Stimulated activated naive CD8-positive, alpha-beta T cell treated with anti-CD3 and anti-CD28 coated beads, Interleukin-15, amount 100 ng/mL, for 72 hours (primary cell): ENCODE measurements around the gene PTGES.
A peak's percentile ranks its signal among the peaks of the same experiment; 100 is the strongest.
"Not testable (repeated sequence)": the region's sequence is repeated elsewhere in the genome, so short reads cannot be mapped to it uniquely, and the experiment has no call there.

Experiments
- ATAC-seq: fragments of 150-1000 bp; cut with Tn5 transposase; 2 replicates; pipeline ENCODE4 v1.10.0; 2021; ENCODE audit warnings: mild to moderate bottlenecking, moderate library complexity
- DNase-seq, 2 donors: peaks; one replicate each; pipeline ENCODE4 v3.0.0; 2021 to 2022
- H3K27ac Mint-ChIP-seq, 2 donors: one replicate each; pipeline ENCODE4 v1.8.0; 2022; ENCODE audit warnings: mild to moderate bottlenecking in 2 of 2, mixed read lengths in 2 of 2, moderate library complexity in 2 of 2
- H3K27me3 Mint-ChIP-seq: one replicate; pipeline ENCODE4 v1.8.0; 2022; ENCODE audit warnings: mixed read lengths
- H3K4me1 Mint-ChIP-seq: one replicate; pipeline ENCODE4 v1.8.0; 2022; ENCODE audit warnings: mild to moderate bottlenecking, mixed read lengths
- H3K4me3 Mint-ChIP-seq, 2 donors: one replicate each; pipeline ENCODE4 v1.8.0; 2022; ENCODE audit warnings: mild to moderate bottlenecking in 2 of 2, mixed read lengths in 2 of 2, moderate library complexity in 1 of 2
- H3K9me3 Mint-ChIP-seq, 2 donors: one replicate each; pipeline ENCODE4 v1.8.0; 2022; ENCODE audit warnings: mixed read lengths in 2 of 2

Gene PTGES

GRCh38 chr9:129759804-129760502 is 7.1 kb upstream of the PTGES start:
- H3K9me3 Mint-ChIP-seq, result no peaks in the 10 kb centered on the region

GRCh38 chr9:129759319-129759718 is 6.5 kb upstream of the PTGES start:
- Mint-ChIP-seq H3K27ac (no peak overlapping the region), H3K4me1 (peaks cover 17% of the 10 kb centered on the region), H3K27me3 (peaks cover 11% of the 10 kb centered on the region), H3K9me3 (no peaks in the 10 kb centered on the region), H3K4me3 (no peak overlapping the region)
- DNase-seq (no peak), ATAC-seq (no peak)

More at GRCh38 chr9:129759804-129760502, 7.1 kb upstream of the PTGES start:
- Mint-ChIP-seq H3K27ac (no peak overlapping the region), H3K4me3 (no peak overlapping the region), H3K4me1 (peaks cover 17% of the 10 kb centered on the region), H3K27me3 (peaks cover 9% of the 10 kb centered on the region)
- ATAC-seq, result no peak
- no peak for DNase-seq

GRCh38 chr9:129757045-129757444 is 4.2 kb upstream of the PTGES start:
- Mint-ChIP-seq H3K4me1 (peaks cover 30% of the 10 kb centered on the region), H3K27me3 (peaks cover 29% of the 10 kb centered on the region), H3K27ac (no peak overlapping the region), H3K4me3 (no peak overlapping the region), H3K9me3 (no peaks in the 10 kb centered on the region)
- ATAC-seq (no peak), DNase-seq (no peak)

GRCh38 chr9:129756191-129756590 is 3.3 kb upstream of the PTGES start:
- H3K4me1 Mint-ChIP-seq, result peaks cover 33% of the 10 kb centered on the region
- DNase-seq, result no peak

GRCh38 chr9:129755151-129755550 is 2.3 kb upstream of the PTGES start:
- peaks cover 33% of the 10 kb centered on the region for H3K4me1 Mint-ChIP-seq
- DNase-seq, result no peak
- no peak overlapping the region for H3K27ac Mint-ChIP-seq

More at GRCh38 chr9:129756191-129756590, 3.3 kb upstream of the PTGES start:
- H3K9me3 Mint-ChIP-seq, result no peaks in the 10 kb centered on the region
- H3K27me3 Mint-ChIP-seq, result peaks cover 29% of the 10 kb centered on the region
- H3K4me3 Mint-ChIP-seq, result no peak overlapping the region
- no peak overlapping the region for H3K27ac Mint-ChIP-seq
- no peak for ATAC-seq

GRCh38 chr9:129751841-129752801 is 721 bp downstream of the PTGES start:
- Mint-ChIP-seq H3K27ac (no peak overlapping the region), H3K4me1 (peaks cover 26% of the 10 kb centered on the region), H3K27me3 (peaks cover 20% of the 10 kb centered on the region), H3K4me3 (peak overlapping the region; percentile 64 to 76), H3K9me3 (no peaks in the 10 kb centered on the region)
- ATAC-seq, result no peak
- no peak for DNase-seq

More at GRCh38 chr9:129755151-129755550, 2.3 kb upstream of the PTGES start:
- no peaks in the 10 kb centered on the region for H3K9me3 Mint-ChIP-seq
- no peak overlapping the region for H3K4me3 Mint-ChIP-seq
- ATAC-seq, result no peak
- peaks cover 29% of the 10 kb centered on the region for H3K27me3 Mint-ChIP-seq

GRCh38 chr9:129750013-129750638 is 2.7 kb downstream of the PTGES start:
- no peak for DNase-seq

GRCh38 chr9:129749575-129749974 is 3.3 kb downstream of the PTGES start:
- H3K4me1 Mint-ChIP-seq, result peaks cover 22% of the 10 kb centered on the region
- no peak for ATAC-seq
- H3K4me3 Mint-ChIP-seq, result no peak overlapping the region
- peaks cover 20% of the 10 kb centered on the region for H3K27me3 Mint-ChIP-seq
- no peak for DNase-seq
- H3K27ac Mint-ChIP-seq, result peak overlapping the region; percentile 12 to 72
- H3K9me3 Mint-ChIP-seq, result no peaks in the 10 kb centered on the region

More at GRCh38 chr9:129750013-129750638, 2.7 kb downstream of the PTGES start:
- ATAC-seq, result no peak
- H3K27me3 Mint-ChIP-seq, result peaks cover 20% of the 10 kb centered on the region
- no peaks in the 10 kb centered on the region for H3K9me3 Mint-ChIP-seq
- no peak overlapping the region for H3K4me3 Mint-ChIP-seq
- H3K4me1 Mint-ChIP-seq, result peaks cover 22% of the 10 kb centered on the region
- no peak overlapping the region for H3K27ac Mint-ChIP-seq

GRCh38 chr9:129749052-129749451 is 3.8 kb downstream of the PTGES start:
- ATAC-seq, H3K9me3 Mint-ChIP-seq, DNase-seq, H3K4me3 Mint-ChIP-seq: not testable (repeated sequence)
- Mint-ChIP-seq H3K4me1 (peaks cover 22% of the 10 kb centered on the region), H3K27ac (peak overlapping the region in 1 of 2 donors; percentile 12), H3K27me3 (peaks cover 15% of the 10 kb centered on the region)

GRCh38 chr9:129748249-129748648 is 4.6 kb downstream of the PTGES start:
- DNase-seq (no peak), ATAC-seq (no peak)
- H3K4me3 Mint-ChIP-seq, result no peak overlapping the region
- peaks cover 11% of the 10 kb centered on the region for H3K27me3 Mint-ChIP-seq
- no peak overlapping the region for H3K27ac Mint-ChIP-seq
- H3K4me1 Mint-ChIP-seq, result peaks cover 21% of the 10 kb centered on the region
- H3K9me3 Mint-ChIP-seq, result no peaks in the 10 kb centered on the region

GRCh38 chr9:129746092-129746777 is 6.6 kb downstream of the PTGES start:
- Mint-ChIP-seq H3K9me3 (no peaks in the 10 kb centered on the region), H3K27me3 (no peaks in the 10 kb centered on the region), H3K4me3 (no peak overlapping the region), H3K27ac (no peak overlapping the region), H3K4me1 (peaks cover 6% of the 10 kb centered on the region)
- DNase-seq (no peak), ATAC-seq (no peak)

GRCh38 chr9:129745200-129745599 is 7.6 kb downstream of the PTGES start:
- peak overlapping the region in 1 of 2 donors; percentile 28 for H3K27ac Mint-ChIP-seq
- ATAC-seq (no peak), DNase-seq (no peak)
- H3K27me3 Mint-ChIP-seq, result no peaks in the 10 kb centered on the region
- no peaks in the 10 kb centered on the region for H3K9me3 Mint-ChIP-seq
- no peak overlapping the region for H3K4me3 Mint-ChIP-seq
- peaks cover 6% of the 10 kb centered on the region for H3K4me1 Mint-ChIP-seq

GRCh38 chr9:129740666-129741464 is 12.0 kb downstream of the PTGES start:
- H3K27me3 Mint-ChIP-seq, result peaks cover 18% of the 10 kb centered on the region
- H3K27ac Mint-ChIP-seq, result no peak overlapping the region
- H3K9me3 Mint-ChIP-seq, result no peaks in the 10 kb centered on the region
- no peak overlapping the region for H3K4me3 Mint-ChIP-seq
- no peak for DNase-seq
- peaks cover 17% of the 10 kb centered on the region for H3K4me1 Mint-ChIP-seq
- no peak for ATAC-seq

GRCh38 chr9:129740174-129740573 is 12.7 kb downstream of the PTGES start:
- Mint-ChIP-seq H3K4me3 (no peak overlapping the region), H3K27me3 (peaks cover 18% of the 10 kb centered on the region), H3K27ac (no peak overlapping the region), H3K4me1 (peaks cover 17% of the 10 kb centered on the region), H3K9me3 (no peaks in the 10 kb centered on the region)
- DNase-seq (no peak), ATAC-seq (no peak)
